Subcutaneous abdominal adipose tissue (tissue), 5 donors: ENCODE measurements around the gene MAP4K3.

Experiments used
- H3K27ac ChIP-seq: one replicate; pipeline ENCODE4 v1.7.0; 2013; ENCODE audit warnings: low read depth, mild to moderate bottlenecking, inconsistent platforms, low read length, moderate library complexity
- H3K27me3 ChIP-seq, 5 donors: one replicate each; pipeline ENCODE4 v1.7.0; 2013; ENCODE audit warnings: low read length in 5 of 5, inconsistent platforms in 1 of 5; ENCODE audit not compliant: control insufficient read depth in 5 of 5, insufficient read depth in 4 of 5
- H3K36me3 ChIP-seq, 5 donors: one replicate each; pipeline ENCODE4 v1.7.0; 2013; ENCODE audit warnings: low read length in 5 of 5; ENCODE audit not compliant: control insufficient read depth in 5 of 5, insufficient read depth in 5 of 5
- H3K4me1 ChIP-seq, 5 donors: one replicate each; pipeline ENCODE4 v1.7.0; 2013; ENCODE audit warnings: low read length in 5 of 5, mild to moderate bottlenecking in 3 of 5, moderate library complexity in 1 of 5; ENCODE audit not compliant: control insufficient read depth in 5 of 5, insufficient read depth in 5 of 5
- H3K4me3 ChIP-seq, 5 donors: one replicate each; pipeline ENCODE4 v1.7.0; 2013; ENCODE audit warnings: low read length in 5 of 5, low read depth in 1 of 5
- H3K9ac ChIP-seq, 5 donors: one replicate each; pipeline ENCODE4 v1.7.0; 2013; ENCODE audit warnings: low read length in 5 of 5, mild to moderate bottlenecking in 4 of 5, moderate library complexity in 3 of 5
- H3K9me3 ChIP-seq, 5 donors: one replicate each; pipeline ENCODE4 v1.7.0; 2013; ENCODE audit warnings: low read length in 5 of 5; ENCODE audit not compliant: control insufficient read depth in 5 of 5
- donor health status: healthy.
- donor health status: healthy.
- donor health status: healthy.
- donor health status: healthy.
- donor health status: healthy.

The MAP4K3 gene

GRCh38 chr2:39447266-39448168, 10.4 kb upstream of the MAP4K3 start:
- H3K9me3 ChIP-seq, result peaks cover 0 to 4% (median 0%) of the 10 kb centered on the region in 5 donors
- no peak overlapping the region for H3K27ac ChIP-seq

GRCh38 chr2:39445934-39446333, 8.8 kb upstream of the MAP4K3 start:
- Histone ChIP-seq H3K9me3 (peaks cover 0 to 4% (median 0%) of the 10 kb centered on the region in 5 donors), H3K27me3 (no peaks in the 10 kb centered on the region), H3K36me3 (peaks cover 0 to 19% (median 9%) of the 10 kb centered on the region in 5 donors), H3K4me3 (no peak overlapping the region), H3K27ac (no peak overlapping the region), H3K9ac (no peak overlapping the region), H3K4me1 (no peaks in the 10 kb centered on the region)

More at GRCh38 chr2:39447266-39448168, 10.4 kb upstream of the MAP4K3 start:
- H3K4me1 ChIP-seq, result peaks cover 0 to 5% (median 0%) of the 10 kb centered on the region in 5 donors
- no peaks in the 10 kb centered on the region for H3K27me3 ChIP-seq
- peaks cover 0 to 19% (median 9%) of the 10 kb centered on the region in 5 donors for H3K36me3 ChIP-seq
- H3K9ac ChIP-seq, result no peak overlapping the region
- no peak overlapping the region for H3K4me3 ChIP-seq

GRCh38 chr2:39443009-39443408, 5.9 kb upstream of the MAP4K3 start:
- Histone ChIP-seq H3K4me3 (no peak overlapping the region), H3K4me1 (peaks cover 0 to 23% (median 22%) of the 10 kb centered on the region in 5 donors), H3K9me3 (peaks cover 0 to 4% (median 0%) of the 10 kb centered on the region in 5 donors), H3K9ac (no peak overlapping the region), H3K27me3 (no peaks in the 10 kb centered on the region), H3K27ac (no peak overlapping the region), H3K36me3 (peaks cover 0 to 19% (median 9%) of the 10 kb centered on the region in 5 donors)

- no peaks in the 10 kb centered on the region for H3K27me3 ChIP-seq
- peaks cover 0 to 64% (median 62%) of the 10 kb centered on the region in 5 donors for H3K4me1 ChIP-seq
- H3K9me3 ChIP-seq, result no peaks in the 10 kb centered on the region
- peak overlapping the region; percentile 87 to 100 (median 97) for H3K9ac ChIP-seq
- H3K27ac ChIP-seq, result peak overlapping the region; percentile 98
- H3K36me3 ChIP-seq, result no peaks in the 10 kb centered on the region
- peak overlapping the region; percentile 88 to 99 (median 93) for H3K4me3 ChIP-seq
Observed at GRCh38 chr2:39437522-39438296, 624 bp upstream of the MAP4K3 start.

GRCh38 chr2:39435741-39436591, 1.1 kb downstream of the MAP4K3 start:
- no peaks in the 10 kb centered on the region for H3K36me3 ChIP-seq
- peaks cover 0 to 79% (median 78%) of the 10 kb centered on the region in 5 donors for H3K4me1 ChIP-seq
- peak overlapping the region; percentile 93 to 99 (median 94) for H3K4me3 ChIP-seq
- no peaks in the 10 kb centered on the region for H3K9me3 ChIP-seq
- H3K27ac ChIP-seq, result peak overlapping the region; percentile 98
- H3K9ac ChIP-seq, result peak overlapping the region; percentile 87 to 100 (median 93)
- no peaks in the 10 kb centered on the region for H3K27me3 ChIP-seq

- Histone ChIP-seq H3K9me3 (no peaks in the 10 kb centered on the region), H3K27me3 (no peaks in the 10 kb centered on the region), H3K4me3 (peak overlapping the region; percentile 93 to 99 (median 94)), H3K36me3 (no peaks in the 10 kb centered on the region), H3K27ac (peak overlapping the region; percentile 98), H3K4me1 (peaks cover 0 to 83% (median 80%) of the 10 kb centered on the region in 5 donors), H3K9ac (peak overlapping the region; percentile 63 to 100 (median 93))
Observed at GRCh38 chr2:39435234-39435633, 1.9 kb downstream of the MAP4K3 start.

- H3K4me3 ChIP-seq, result peak overlapping the region; percentile 93 to 99 (median 94)
- H3K9ac ChIP-seq, result peak overlapping the region in 3 of 5 donors; percentile 7 to 100 (median 88)
- H3K27ac ChIP-seq, result no peak overlapping the region
- no peaks in the 10 kb centered on the region for H3K9me3 ChIP-seq
- H3K36me3 ChIP-seq, result no peaks in the 10 kb centered on the region
- H3K27me3 ChIP-seq, result no peaks in the 10 kb centered on the region
- H3K4me1 ChIP-seq, result peaks cover 0 to 77% (median 72%) of the 10 kb centered on the region in 5 donors
Observed at GRCh38 chr2:39434233-39434897, 2.7 kb downstream of the MAP4K3 start.

GRCh38 chr2:39433586-39434195, 3.4 kb downstream of the MAP4K3 start:
- no peaks in the 10 kb centered on the region for H3K9me3 ChIP-seq
- no peaks in the 10 kb centered on the region for H3K36me3 ChIP-seq
- H3K4me3 ChIP-seq, result no peak overlapping the region
- peak overlapping the region in 1 of 5 donors; percentile 100 for H3K9ac ChIP-seq
- no peaks in the 10 kb centered on the region for H3K27me3 ChIP-seq
- H3K4me1 ChIP-seq, result peaks cover 0 to 70% (median 65%) of the 10 kb centered on the region in 5 donors
- H3K27ac ChIP-seq, result no peak overlapping the region
